ENCODE measurements around the gene LBP.

The LBP gene

DNA sequence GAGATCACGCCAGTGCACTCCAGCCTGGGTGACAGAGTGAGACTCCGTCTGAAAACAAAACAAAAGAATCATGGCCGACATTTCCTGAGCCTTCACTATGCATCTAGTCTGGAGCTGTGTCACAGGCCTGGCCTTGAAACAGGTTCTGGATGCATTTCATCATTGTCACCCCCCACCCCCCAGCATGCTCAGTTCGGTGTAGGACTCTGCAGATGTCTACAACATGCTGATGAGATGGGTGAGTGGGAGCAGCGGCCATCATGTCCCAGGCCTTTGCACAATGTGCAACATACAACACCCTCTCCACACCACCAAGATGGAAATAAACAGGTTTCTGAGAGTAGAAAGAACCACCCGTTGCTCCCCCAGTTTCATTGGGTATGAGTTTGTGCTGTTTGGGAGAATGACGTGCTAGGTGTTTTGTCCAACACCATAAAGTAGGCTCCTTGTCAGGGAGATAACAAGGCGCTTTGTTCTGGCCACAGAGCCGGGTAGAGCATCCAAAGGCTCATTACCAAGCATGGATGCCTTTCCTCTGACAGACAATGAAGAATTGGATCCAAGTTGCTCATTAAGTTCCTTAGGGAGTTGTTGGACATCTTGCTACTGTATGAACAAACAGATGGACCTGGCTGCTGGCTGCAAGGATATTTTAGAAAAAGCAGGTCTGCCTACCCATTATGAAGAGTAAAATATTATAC is 66.7 kb downstream of the LBP start:
- Histone ChIP-seq H2BK120ac (ENCODE audit: low read depth, low read length) (no peak overlapping the region), H2BK12ac (ENCODE audit: low read length) (no peak overlapping the region), H2BK5ac (ENCODE audit: low read length) (no peak overlapping the region), H4K8ac (ENCODE audit: low read depth, low read length) (no peak overlapping the region), H3K79me1 (ENCODE audit: low read depth, low read length) (no peaks in the 10 kb centered on the region), H3K4ac (ENCODE audit: low read length) (no peak overlapping the region), H3K18ac (ENCODE audit: low read length) (no peak overlapping the region), H3K27me3 (ENCODE audit: control insufficient read depth in 3 of 3, insufficient read depth in 3 of 3, low read depth in 1 of 3, low read length in 3 of 3) (no peaks in the 10 kb centered on the region), H3K4me2 (ENCODE audit: insufficient read depth, low read length, poor library complexity, severe bottlenecking) (no peak overlapping the region), H2AFZ (ENCODE audit: low read length) (no peak overlapping the region), H3K23ac (ENCODE audit: low read depth, low read length, poor library complexity) (no peak overlapping the region), H2AK5ac (ENCODE audit: low read depth, low read length) (no peak overlapping the region), H3K14ac (ENCODE audit: low read length) (no peak overlapping the region), H3K4me1 (ENCODE audit: control insufficient read depth in 2 of 2, insufficient read depth in 1 of 2, low read depth in 1 of 2, low read length in 2 of 2) (no peaks in the 10 kb centered on the region), H4K91ac (ENCODE audit: low read depth, low read length, poor library complexity) (no peak overlapping the region), H3K9me3 (replicated peaks in 1 of 2; ENCODE audit: control insufficient read depth in 2 of 2, insufficient read depth in 1 of 2, low read depth in 1 of 2, low read length in 2 of 2) (no peaks in the 10 kb centered on the region), H3K27ac (replicated peaks; ENCODE audit: low read length) (no peak overlapping the region), H2BK15ac (ENCODE audit: low read length) (no peak overlapping the region), H3K36me3 (replicated peaks in 1 of 2; ENCODE audit: control insufficient read depth in 2 of 2, insufficient read depth in 2 of 2, low read length in 2 of 2) (peaks cover 8 to 64% of the 10 kb centered on the region in 2 donors), H3K4me3 (ENCODE audit: low read length in 2 of 2) (no peak overlapping the region), H3K9ac (ENCODE audit: low read depth, low read length, poor library complexity) (no peak overlapping the region)
- WGBS, 2 donors (ENCODE audit: extremely low coverage in 2 of 2, insufficient read length in 2 of 2, insufficient replicate concordance in 1 of 2), result no CpG with 5 or more reads among the region's 9 CpGs
- DNase-seq (ENCODE audit: low spot score), result no peak

GRCh38 chr20:38414769-38415450 is 68.6 kb downstream of the LBP start:
- no peaks in the 10 kb centered on the region for H3K27me3 ChIP-seq (ENCODE audit: control insufficient read depth in 3 of 3, insufficient read depth in 3 of 3, low read depth in 1 of 3, low read length in 3 of 3)
- H3K18ac ChIP-seq (ENCODE audit: low read length), result no peak overlapping the region
- no peak overlapping the region for H3K4ac ChIP-seq (ENCODE audit: low read length)
- H3K27ac ChIP-seq (replicated peaks; ENCODE audit: low read length), result no peak overlapping the region
- H3K4me2 ChIP-seq (ENCODE audit: insufficient read depth, low read length, poor library complexity, severe bottlenecking), result no peak overlapping the region
- DNase-seq (ENCODE audit: low spot score), result no peak
- H2BK12ac ChIP-seq (ENCODE audit: low read length), result no peak overlapping the region
- no peak overlapping the region for H2AFZ ChIP-seq (ENCODE audit: low read length)
- no peaks in the 10 kb centered on the region for H3K9me3 ChIP-seq (replicated peaks in 1 of 2; ENCODE audit: control insufficient read depth in 2 of 2, insufficient read depth in 1 of 2, low read depth in 1 of 2, low read length in 2 of 2)
- no peak overlapping the region for H3K9ac ChIP-seq (ENCODE audit: low read depth, low read length, poor library complexity)
- no peaks in the 10 kb centered on the region for H3K79me1 ChIP-seq (ENCODE audit: low read depth, low read length)
- whole genome bisulfite sequencing, 2 donors (ENCODE audit: extremely low coverage in 2 of 2, insufficient read length in 2 of 2, insufficient replicate concordance in 1 of 2), result no CpG with 5 or more reads among the region's 14 CpGs
- no peak overlapping the region for H2BK120ac ChIP-seq (ENCODE audit: low read depth, low read length)
- H3K23ac ChIP-seq (ENCODE audit: low read depth, low read length, poor library complexity), result no peak overlapping the region
- no peak overlapping the region for H2BK15ac ChIP-seq (ENCODE audit: low read length)
- H3K4me3 ChIP-seq (ENCODE audit: low read length in 2 of 2), result no peak overlapping the region
- H2AK5ac ChIP-seq (ENCODE audit: low read depth, low read length), result no peak overlapping the region
- H3K4me1 ChIP-seq (ENCODE audit: control insufficient read depth in 2 of 2, insufficient read depth in 1 of 2, low read depth in 1 of 2, low read length in 2 of 2), result no peaks in the 10 kb centered on the region
- no peak overlapping the region for H3K14ac ChIP-seq (ENCODE audit: low read length)
- H3K36me3 ChIP-seq (replicated peaks in 1 of 2; ENCODE audit: control insufficient read depth in 2 of 2, insufficient read depth in 2 of 2, low read length in 2 of 2), result peaks cover 22 to 83% of the 10 kb centered on the region in 2 donors
- no peak overlapping the region for H4K8ac ChIP-seq (ENCODE audit: low read depth, low read length)
- no peak overlapping the region for H2BK5ac ChIP-seq (ENCODE audit: low read length)
- no peak overlapping the region for H4K91ac ChIP-seq (ENCODE audit: low read depth, low read length, poor library complexity)

GRCh38 chr20:38418509-38419204 is 72.4 kb downstream of the LBP start:
- H4K91ac ChIP-seq (ENCODE audit: low read depth, low read length, poor library complexity), result no peak overlapping the region
- no peak overlapping the region for H4K8ac ChIP-seq (ENCODE audit: low read depth, low read length)
- no peaks in the 10 kb centered on the region for H3K27me3 ChIP-seq (ENCODE audit: control insufficient read depth in 3 of 3, insufficient read depth in 3 of 3, low read depth in 1 of 3, low read length in 3 of 3)
- DNase-seq (ENCODE audit: low spot score), result no peak
- H3K23ac ChIP-seq (ENCODE audit: low read depth, low read length, poor library complexity), result no peak overlapping the region
- H3K14ac ChIP-seq (ENCODE audit: low read length), result no peak overlapping the region
- H3K18ac ChIP-seq (ENCODE audit: low read length), result no peak overlapping the region
- no peak overlapping the region for H2BK12ac ChIP-seq (ENCODE audit: low read length)
- H3K4me3 ChIP-seq (ENCODE audit: low read length in 2 of 2), result no peak overlapping the region
- H2AFZ ChIP-seq (ENCODE audit: low read length), result no peak overlapping the region
- no peak overlapping the region for H3K4me2 ChIP-seq (ENCODE audit: insufficient read depth, low read length, poor library complexity, severe bottlenecking)
- H3K36me3 ChIP-seq (replicated peaks in 1 of 2; ENCODE audit: control insufficient read depth in 2 of 2, insufficient read depth in 2 of 2, low read length in 2 of 2), result peaks cover 42 to 93% of the 10 kb centered on the region in 2 donors
- no peak overlapping the region for H2BK15ac ChIP-seq (ENCODE audit: low read length)
- no peaks in the 10 kb centered on the region for H3K9me3 ChIP-seq (replicated peaks in 1 of 2; ENCODE audit: control insufficient read depth in 2 of 2, insufficient read depth in 1 of 2, low read depth in 1 of 2, low read length in 2 of 2)
- H2AK5ac ChIP-seq (ENCODE audit: low read depth, low read length), result no peak overlapping the region
- H3K9ac ChIP-seq (ENCODE audit: low read depth, low read length, poor library complexity), result no peak overlapping the region
- H3K79me1 ChIP-seq (ENCODE audit: low read depth, low read length), result no peaks in the 10 kb centered on the region
- no peak overlapping the region for H3K27ac ChIP-seq (replicated peaks; ENCODE audit: low read length)
- no peak overlapping the region for H2BK5ac ChIP-seq (ENCODE audit: low read length)
- no peak overlapping the region for H2BK120ac ChIP-seq (ENCODE audit: low read depth, low read length)
- no peak overlapping the region for H3K4ac ChIP-seq (ENCODE audit: low read length)
- no CpG with 5 or more reads among the region's 4 CpGs for WGBS, 2 donors (ENCODE audit: extremely low coverage in 2 of 2, insufficient read length in 2 of 2, insufficient replicate concordance in 1 of 2)
- H3K4me1 ChIP-seq (ENCODE audit: control insufficient read depth in 2 of 2, insufficient read depth in 1 of 2, low read depth in 1 of 2, low read length in 2 of 2), result no peaks in the 10 kb centered on the region
